PC-9 (cell line): ENCODE data around the gene CCDC30. TPM values are rescaled to one million over a fixed set of nuclear protein-coding genes. Genes with fewer than 3 reads are reported as not detected.

Experiments
- BruUV-seq: library from RNA; stranded (reverse); fragments of 400-500 nt; replicated peaks from 2 replicates; lab custom pipeline; 2021; lab: Mats Ljungman, UMichigan
- CTCF ChIA-PET: fragments of 300-600 bp; sonication (Branson Sonifier 250); formaldehyde crosslinking; loops from one replicate; lab custom pipeline; 2022; ENCODE audit warnings: antibody characterized with exemption; lab: Charles Lee
- POLR2A ChIA-PET: fragments of 300-600 bp; sonication (Branson Sonifier 250); formaldehyde crosslinking; loops from one replicate; lab custom pipeline; 2022; ENCODE audit warnings: antibody characterized with exemption; ENCODE audit not compliant: unreplicated experiment; lab: Charles Lee
- DNase-seq, 2 experiments: peaks; one replicate each; pipeline versions ENCODE4 v3.0.0 to v3.0.0-alpha.2; 2015 to 2022; ENCODE audit warnings: mixed read lengths in 1 of 2
- H2AFZ ChIP-seq: fragments of 200-600 bp; sonication (generic); 2 replicates; pipeline ENCODE4 v1.8.1; 2017; ENCODE audit warnings: antibody characterized with exemption
- H3F3A ChIP-seq: fragments of 200-600 bp; sonication (generic); 2 replicates; pipeline ENCODE4 v1.8.1; 2017; ENCODE audit warnings: antibody characterized with exemption, mild to moderate bottlenecking, low read depth; ENCODE audit not compliant: insufficient read depth
- H3K27ac ChIP-seq: fragments of 200-600 bp; sonication (generic); 2 replicates; pipeline ENCODE4 v1.6.1; 2016; ENCODE audit warnings: mixed run types
- H3K27me3 ChIP-seq: fragments of 200-600 bp; sonication (generic); 2 replicates; pipeline ENCODE4 v1.6.1; 2016; ENCODE audit warnings: low read depth, mixed run types; ENCODE audit not compliant: insufficient read depth
- H3K36me3 ChIP-seq: fragments of 200-600 bp; sonication (generic); 2 replicates; pipeline ENCODE4 v1.6.1; 2016; ENCODE audit warnings: low read depth, mixed run types
- H3K4me1 ChIP-seq: fragments of 200-600 bp; sonication (generic); replicated peaks from 2 replicates; pipeline ENCODE4 v1.6.1; 2016; ENCODE audit warnings: mixed run types; ENCODE audit not compliant: insufficient read depth
- H3K4me2 ChIP-seq: fragments of 200-600 bp; sonication (generic); 2 replicates; pipeline ENCODE4 v1.6.1; 2017; ENCODE audit warnings: mixed run types
- H3K4me3 ChIP-seq: fragments of 200-600 bp; sonication (generic); 2 replicates; pipeline ENCODE4 v1.6.1; 2016; ENCODE audit warnings: mixed run types
- H3K79me2 ChIP-seq: fragments of 200-600 bp; sonication (generic); 2 replicates; pipeline ENCODE4 v1.6.1; 2017; ENCODE audit warnings: low read depth, mixed run types
- H3K9me2 ChIP-seq: fragments of 200-600 bp; sonication (generic); 2 replicates; pipeline ENCODE4 v1.8.1; 2017; ENCODE audit warnings: mild to moderate bottlenecking; ENCODE audit not compliant: insufficient read depth
- H3K9me3 ChIP-seq: fragments of 200-600 bp; sonication (generic); 2 replicates; pipeline ENCODE4 v1.8.1; 2016; ENCODE audit warnings: low read depth; ENCODE audit not compliant: insufficient read depth
- H4K20me1 ChIP-seq: fragments of 200-600 bp; sonication (generic); 2 replicates; pipeline ENCODE4 v1.8.1; 2017; ENCODE audit not compliant: insufficient read depth
- CTCF ChIP-seq: fragments of 200-600 bp; sonication (generic); conservative IDR thresholded peaks from 2 replicates; pipeline ENCODE4 v1.6.1; 2017; ENCODE audit warnings: mixed run types, antibody characterized with exemption, mild to moderate bottlenecking, moderate library complexity
- EZH2 ChIP-seq: fragments of 200-600 bp; sonication (generic); IDR thresholded peaks from 2 replicates; pipeline ENCODE4 v1.8.0; 2017; ENCODE audit warnings: antibody characterized with exemption, low read depth
- intact Hi-C: fragments of 100-400 bp; cut with micrococcal nuclease; formaldehyde crosslinking; loops from one replicate; pipeline ENCODE4 v1.10.0; 2022; ENCODE audit not compliant: unreplicated experiment
- total RNA-seq: library from RNA; stranded (reverse); gene quantifications from 2 replicates; pipeline ENCODE4 v1.2.3, GENCODE V29; 2021

CCDC30 gene
- total RNA-seq, 1 experiment from 2014 or later, result 10.2 TPM

GRCh38 chr1:42646056-42646455 is 183.0 kb downstream of the CCDC30 start:
- Histone ChIP-seq H3K27ac (no peak overlapping the region), H3K9me3 (no peaks in the 10 kb centered on the region), H3K36me3 (no peaks in the 10 kb centered on the region), H3K4me2 (no peak overlapping the region), H3K9me2 (no peaks in the 10 kb centered on the region), H3K4me1 (no peaks in the 10 kb centered on the region), H3K4me3 (no peak overlapping the region), H4K20me1 (no peaks in the 10 kb centered on the region), H2AFZ (no peak overlapping the region), H3F3A (no peaks in the 10 kb centered on the region), H3K79me2 (no peaks in the 10 kb centered on the region), H3K27me3 (no peaks in the 10 kb centered on the region)
- no TSS peak for BruUV-seq
- ChIA-PET CTCF (no interaction called here), POLR2A (no interaction called here)
- DNase-seq, result no peak
- intact Hi-C loops, result no loop called here
- no peak for TF ChIP-seq CTCF
- no peak for TF ChIP-seq EZH2

DNA sequence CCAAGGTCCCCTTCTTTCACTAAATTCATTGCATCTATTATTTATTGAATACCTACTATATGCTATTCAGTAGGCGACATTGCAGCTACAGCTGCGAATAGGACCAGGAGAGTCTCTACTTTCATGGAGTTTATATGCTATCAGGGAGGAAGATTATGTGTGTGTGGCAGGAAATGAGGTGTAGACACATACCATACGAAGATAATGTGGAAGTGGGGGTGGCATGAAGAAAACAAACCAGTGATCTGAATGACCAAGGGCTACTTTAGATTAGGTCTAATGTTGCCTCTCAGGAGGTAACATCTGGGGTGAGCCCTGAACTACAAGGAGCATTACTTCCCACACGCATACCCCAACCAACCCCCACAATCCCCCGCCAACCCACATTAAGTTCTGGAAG is 194.1 kb downstream of the CCDC30 start:
- no peak for DNase-seq
- Histone ChIP-seq H3F3A (peaks cover 8% of the 10 kb centered on the region; the same call in 1 of the 2 replicates), H3K4me3 (peak overlapping the region; percentile 76; the same call in 1 of the 2 replicates), H3K27ac (peak overlapping the region; percentile 64; the same call in 1 of the 2 replicates), H3K9me3 (no peaks in the 10 kb centered on the region), H3K36me3 (0 out of 2 replicates have a peak, but pooled peaks cover 3% of the 10 kb centered on the region), H3K4me1 (peaks cover 19% of the 10 kb centered on the region), H3K27me3 (no peaks in the 10 kb centered on the region), H3K79me2 (peaks cover 22% of the 10 kb centered on the region), H4K20me1 (no peaks in the 10 kb centered on the region), H3K9me2 (no peaks in the 10 kb centered on the region), H3K4me2 (peak overlapping the region; percentile 99), H2AFZ (peak overlapping the region; percentile 95)
- intact Hi-C loops, result no loop called here
- no peak for TF ChIP-seq CTCF
- no peak for TF ChIP-seq EZH2
- BruUV-seq, result no TSS peak
- ChIA-PET POLR2A (interaction anchor here (0.7 kb wide), 1 partner anchor 26 kb away, joined by 5 read pairs; no protein-coding TSS in a partner anchor), CTCF (no interaction called here)

GRCh38 chr1:42657981-42658876 is 195.1 kb downstream of the CCDC30 start, which contains the start of gene PPIH:
Gene PPIH, plus strand, starts transcription at chr1:42658423. Its CDS starts 24 bp downstream, at chr1:42658447.
- Histone ChIP-seq H3F3A (peaks cover 8% of the 10 kb centered on the region; the same call in 1 of the 2 replicates), H3K27ac (peak within 1 kb of the TSS; percentile 64), H3K79me2 (peaks cover 22% of the 10 kb centered on the region), H3K4me1 (peaks cover 19% of the 10 kb centered on the region), H3K36me3 (peaks cover 3% of the 10 kb centered on the region; the same call in 1 of the 2 replicates), H3K9me3 (no peaks in the 10 kb centered on the region), H4K20me1 (no peaks in the 10 kb centered on the region), H3K4me3 (peak within 1 kb of the TSS; percentile 76), H3K9me2 (no peaks in the 10 kb centered on the region), H3K27me3 (no peaks in the 10 kb centered on the region), H2AFZ (peak within 1 kb of the TSS; percentile 95), H3K4me2 (peak within 1 kb of the TSS; percentile 99)
- ChIA-PET POLR2A (interaction anchor here (0.6 kb wide), 1 partner anchor 34 kb away, joined by 8 read pairs; no protein-coding TSS in a partner anchor), CTCF (interaction anchor here (0.5 to 0.6 kb wide), 2 partner anchors 24 to 68 kb away, joined by 3 to 4 read pairs; partner anchors contain the start of gene YBX1)
- BruUV-seq, result TSS peak; percentile 98
- DNase-seq, result peak; percentile 87 to 96
- intact Hi-C loops, result no loop called here
- no peak for TF ChIP-seq EZH2
- TF ChIP-seq CTCF, result no peak; the same call in 1 of the 2 replicates
